HCT116 (cell line): ENCODE results near the gene LHX4. TPM values are rescaled to one million over a fixed set of nuclear protein-coding genes. Genes with fewer than 3 reads are reported as not detected.

Experiments used
- ATAC-seq: fragments of 200-7000 bp; cut with Tn5 transposase; 2 replicates; pipeline ENCODE4 v1.9.1; 2020; ENCODE audit warnings: mild to moderate bottlenecking, moderate library complexity
- Bru-seq: library from RNA; stranded (reverse); fragments of 400-500 nt; gene quantifications from one replicate; lab custom pipeline; 2021; lab: Mats Ljungman, UMichigan
- BruChase-seq, 2 experiments: library from RNA; stranded (reverse); fragments of 400-500 nt; gene quantifications; one replicate each; lab custom pipeline; 2021; lab: Mats Ljungman, UMichigan
- BruUV-seq: library from RNA; stranded (reverse); fragments of 400-500 nt; replicated peaks from 2 replicates; lab custom pipeline; 2021; lab: Mats Ljungman, UMichigan
- CTCF ChIA-PET: fragments of 300-600 bp; sonication (Branson Sonifier 250); formaldehyde crosslinking; loops from one replicate; lab custom pipeline; 2021; ENCODE audit warnings: antibody characterized with exemption; lab: Charles Lee
- POLR2A ChIA-PET: fragments of 300-600, 350-600 bp; sonication (Branson Sonifier 250); formaldehyde crosslinking; loops from one replicate; lab custom pipeline; 2021; ENCODE audit warnings: antibody characterized with exemption; lab: Charles Lee
- RAD21 ChIA-PET, 2 experiments: fragments of 300-600 bp; sonication (Branson Sonifier 250); formaldehyde crosslinking; loops; one replicate each; lab custom pipeline; 2023; ENCODE audit warnings: low total read pairs in 2 of 2; ENCODE audit not compliant: uncharacterized antibody in 2 of 2, unreplicated experiment in 2 of 2, low non-redundant PET in 1 of 2; lab: Charles Lee
- DNase-seq: peaks from one replicate; pipeline ENCODE4 v3.0.0-alpha.2; 2010; ENCODE audit warnings: low read depth, low spot score
- H2AFZ ChIP-seq: fragments of 200-600 bp; shearing (Covaris generic), sonication (generic); 2 replicates; pipeline ENCODE4 v1.6.1; 2017; ENCODE audit warnings: low read depth, mixed run types, mixed read lengths, antibody characterized with exemption, low read length; ENCODE audit not compliant: poor library complexity, severe bottlenecking
- H3K27ac ChIP-seq: 2 replicates; pipeline ENCODE4 v1.5.1; 2012; ENCODE audit warnings: low read depth, low read length
- H3K27me3 ChIP-seq: fragments of 200-600 bp; sonication (generic); 2 replicates; pipeline ENCODE4 v1.6.1; 2016; ENCODE audit warnings: mixed run types, low read length, mixed read lengths; ENCODE audit not compliant: insufficient read depth
- H3K36me3 ChIP-seq, 2 experiments: fragments of 200-500 bp in 1 of 2; fragments of 200-600 bp in 1 of 2; sonication (Bioruptor generic) in 1 of 2; sonication (generic) in 1 of 2; 2 replicates each; pipeline versions ENCODE4 v1.5.1 to v1.6.1; 2014 to 2016; ENCODE audit warnings: low read length in 2 of 2, inconsistent platforms in 1 of 2, mixed read lengths in 1 of 2, mixed run types in 1 of 2; ENCODE audit not compliant: insufficient read depth in 2 of 2, control insufficient read depth in 1 of 2
- H3K4me1 ChIP-seq, 2 experiments: fragments of 200-600 bp in 1 of 2; sonication (generic) in 1 of 2; 2 replicates each; pipeline versions ENCODE4 v1.5.1 to v1.6.1; 2012 to 2017; ENCODE audit warnings: low read length in 2 of 2, inconsistent platforms in 1 of 2, mild to moderate bottlenecking in 1 of 2, mixed read lengths in 1 of 2, mixed run types in 1 of 2, moderate library complexity in 1 of 2; ENCODE audit not compliant: insufficient read depth in 2 of 2, control insufficient read depth in 1 of 2
- H3K4me2 ChIP-seq: fragments of 200-600 bp; sonication (generic); 2 replicates; pipeline ENCODE4 v1.6.1; 2017; ENCODE audit warnings: mixed run types, low read length, mixed read lengths
- H3K4me3 ChIP-seq, 2 experiments: fragments of 200-600 bp in 1 of 2; sonication (generic) in 1 of 2; replicated peaks in 1 of 2; 2 replicates each; pipeline ENCODE4 v1.5.1; 2011 to 2016; ENCODE audit warnings: low read length in 2 of 2, control low read depth in 1 of 2, low read depth in 1 of 2, mild to moderate bottlenecking in 1 of 2, mixed read lengths in 1 of 2, mixed run types in 1 of 2
- H3K79me2 ChIP-seq: fragments of 200-600 bp; sonication (generic); 2 replicates; pipeline ENCODE4 v1.6.1; 2017; ENCODE audit warnings: mild to moderate bottlenecking, mixed run types, low read length, moderate library complexity, mixed read lengths; ENCODE audit not compliant: insufficient read depth
- H3K9ac ChIP-seq: fragments of 200-600 bp; sonication (generic); 2 replicates; pipeline ENCODE4 v1.6.1; 2016; ENCODE audit warnings: low read length, mixed read lengths
- H3K9me2 ChIP-seq: fragments of 200-600 bp; sonication (generic), shearing (Covaris generic); 2 replicates; pipeline ENCODE4 v1.6.1; 2017; ENCODE audit warnings: mixed run types, mild to moderate bottlenecking, moderate library complexity; ENCODE audit not compliant: insufficient read depth
- H3K9me3 ChIP-seq, 2 experiments: fragments of 200-500 bp in 1 of 2; fragments of 200-600 bp in 1 of 2; sonication (Bioruptor generic) in 1 of 2; sonication (generic) in 1 of 2; 2 replicates each; pipeline ENCODE4 v1.6.1; 2014 to 2017; ENCODE audit warnings: low read length in 2 of 2, mixed read lengths in 2 of 2, inconsistent platforms in 1 of 2, low read depth in 1 of 2, mild to moderate bottlenecking in 1 of 2, mixed run types in 1 of 2, moderate library complexity in 1 of 2; ENCODE audit not compliant: control insufficient read depth in 1 of 2, insufficient read depth in 1 of 2
- H4K20me1 ChIP-seq: fragments of 200-600 bp; sonication (generic), shearing (Covaris generic); 2 replicates; pipeline ENCODE4 v1.6.1; 2017; ENCODE audit warnings: mixed run types, mild to moderate bottlenecking, moderate library complexity; ENCODE audit not compliant: insufficient read depth
- EGR1 ChIP-seq: IDR thresholded peaks from 2 replicates; pipeline ENCODE4 v1.6.1; 2012; ENCODE audit warnings: low read depth
- EZH2 ChIP-seq: fragments of 200-600 bp; sonication (generic); IDR thresholded peaks from 2 replicates; pipeline ENCODE4 v1.6.1; 2017; ENCODE audit warnings: antibody characterized with exemption, mixed run types
- EZH2phosphoT487 ChIP-seq: fragments of 200-600 bp; IDR thresholded peaks from 2 replicates; pipeline ENCODE4 v1.6.1; 2018; ENCODE audit warnings: antibody characterized with exemption, borderline replicate concordance
- FOSL1 ChIP-seq: IDR thresholded peaks from 2 replicates; pipeline ENCODE4 v1.6.1; 2012; ENCODE audit warnings: low read depth
- JUND ChIP-seq: IDR thresholded peaks from 2 replicates; pipeline ENCODE4 v1.6.1; 2012
- MAX ChIP-seq: IDR thresholded peaks from 2 replicates; pipeline ENCODE4 v1.6.1; 2012
- POLR2A ChIP-seq: IDR thresholded peaks from 2 replicates; pipeline ENCODE4 v1.7.0; 2011; ENCODE audit warnings: borderline replicate concordance; ENCODE audit not compliant: insufficient read depth, insufficient read length; ENCODE audit errors: extremely low read depth
- RAD21 ChIP-seq: IDR thresholded peaks from 2 replicates; pipeline ENCODE4 v1.6.1; 2012; ENCODE audit warnings: low read depth, mild to moderate bottlenecking
- SRF ChIP-seq: IDR thresholded peaks from 2 replicates; pipeline ENCODE4 v1.6.1; 2012; ENCODE audit warnings: low read depth
- TCF7L2 ChIP-seq: IDR thresholded peaks from 2 replicates; pipeline ENCODE4 v1.7.0; 2011; ENCODE audit warnings: borderline replicate concordance, inconsistent platforms; ENCODE audit not compliant: insufficient read depth, insufficient read length; ENCODE audit errors: extremely low read depth
- ZFX ChIP-seq: fragments of 450-650 bp; IDR thresholded peaks from 2 replicates; pipeline ENCODE4 v1.6.1; 2017
- ZNF274 ChIP-seq: fragments of 200-500 bp; sonication (Bioruptor generic); IDR thresholded peaks from 2 replicates; pipeline ENCODE4 v1.6.1; 2014; ENCODE audit warnings: mild to moderate bottlenecking, low read depth, low read length, inconsistent platforms
- intact Hi-C: fragments of 100-400 bp; cut with micrococcal nuclease; formaldehyde crosslinking; loops from 2 replicates; pipeline ENCODE4 v1.10.0; 2022
- long read RNA-seq: library from polyadenylated mRNA; unstranded; transcript quantifications from one replicate; pipeline ENCODE4 v2.0.0, GENCODE V29; 2021; ENCODE audit not compliant: unreplicated experiment
- polyA plus RNA-seq: library from polyadenylated mRNA; unstranded; fragments of >200 nt; gene quantifications from 2 replicates; pipeline ENCODE4 v1.2.1, GENCODE V29; 2012; ENCODE audit warnings: missing spikeins
- total RNA-seq: library from RNA; stranded (reverse); gene quantifications from one replicate; pipeline ENCODE4 v1.2.1, GENCODE V29; 2021; ENCODE audit not compliant: unreplicated experiment
- TF ChIP-seq, protein P1 (sequence below), 3 experiments: fragments of 200-600 bp in 1 of 3; sonication (generic) in 1 of 3; IDR thresholded peaks in 2 of 3; conservative IDR thresholded peaks in 1 of 3; 2 replicates each; pipeline ENCODE4 v1.5.1; 2012 to 2017; ENCODE audit warnings: low read depth in 2 of 3, low read length in 2 of 3, antibody characterized with exemption in 1 of 3, borderline replicate concordance in 1 of 3, control low read depth in 1 of 3, mild to moderate bottlenecking in 1 of 3, mixed read lengths in 1 of 3, mixed run types in 1 of 3, moderate library complexity in 1 of 3; ENCODE audit not compliant: insufficient read depth in 1 of 3

The LHX4 gene
- total RNA-seq = 0.44 TPM
- polyA plus RNA-seq = 0.31 TPM in 2 replicates
- Bru-seq, nascent RNA = percentile 12 among the genes with signal in this experiment
- percentile 16 among the genes with signal in this experiment for BruChase-seq, experiment 1, labeled RNA remaining after a 6-hour chase
- BruChase-seq, experiment 2, labeled RNA remaining after a 2-hour chase = percentile 17 among the genes with signal in this experiment
- long read RNA-seq, full-length matches to known transcripts = 1 of 9 reads
- long read RNA-seq, partial matches to known transcripts = 0 of 9 reads
- long read RNA-seq, other reads (novel, unspliced or antisense) = 8 of 9 reads

GRCh38 chr1:180229483-180230415, at the start of gene LHX4:
LHX4 (plus strand) TSS chr1:180230264; CDS start chr1:180230530, 266 bp downstream.
- intact Hi-C loops = no loop called here
- no peaks in the 10 kb centered on the region for H4K20me1 ChIP-seq
- no peaks in the 10 kb centered on the region for H3K79me2 ChIP-seq
- ATAC-seq (peak; percentile 52), DNase-seq (no peak)
- no peaks in the 10 kb centered on the region for H3K9me2 ChIP-seq
- TF ChIP-seq TCF7L2 (peak; percentile 87), JUND (no peak), EGR1 (peak; percentile 43; the same call in 1 of the 2 replicates)
- RAD21 ChIA-PET = no interaction called here
- no peak within 1 kb of the TSS for H3K27ac ChIP-seq
- peak within 1 kb of the TSS; percentile 97 for H2AFZ ChIP-seq
- H3K4me1 ChIP-seq = peaks cover 10 to 28% of the 10 kb centered on the region in 2 experiments
- no peaks in the 10 kb centered on the region for H3K36me3 ChIP-seq
- CTCF ChIA-PET = interaction anchor here (1.2 to 1.3 kb wide), 2 partner anchors 14 to 415 kb away, joined by 3 to 4 read pairs; no protein-coding TSS in a partner anchor
- H3K9me3 ChIP-seq = no peaks in the 10 kb centered on the region
- no TSS peak for BruUV-seq
- POLR2A ChIA-PET = no interaction called here
- H3K27me3 ChIP-seq = 0 out of 2 replicates have a peak, but pooled peaks cover 3% of the 10 kb centered on the region
- peak within 1 kb of the TSS; percentile 100 for H3K4me2 ChIP-seq
- H3K4me3 ChIP-seq = peak within 1 kb of the TSS; percentile 45 to 71
- H3K9ac ChIP-seq = peak within 1 kb of the TSS; percentile 46

DNA sequence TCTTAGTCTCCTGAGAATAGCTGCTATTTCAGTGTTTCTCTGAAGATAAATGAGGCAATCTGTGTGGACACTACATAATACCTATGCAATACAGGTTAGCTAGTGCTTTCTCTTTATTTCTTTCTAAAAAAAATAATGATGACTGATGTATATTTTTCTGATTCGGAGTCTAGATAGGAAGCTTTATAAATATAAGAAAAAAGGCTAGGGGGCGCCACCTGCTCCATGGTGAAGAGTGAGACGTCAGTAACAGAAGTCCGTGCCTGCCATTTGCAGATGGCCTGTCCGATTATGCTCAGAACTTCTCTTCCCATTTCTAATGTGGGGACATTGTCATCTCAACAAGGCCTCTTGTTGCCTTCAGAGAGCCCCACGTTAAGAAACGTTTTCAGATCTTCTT, 49.0 kb upstream of the LHX4 start:
- Histone ChIP-seq H3K9ac (no peak overlapping the region), H4K20me1 (no peaks in the 10 kb centered on the region), H3K27me3 (no peaks in the 10 kb centered on the region), H3K36me3 (peaks cover 0 to 2% of the 10 kb centered on the region in 2 experiments; a peak in 2 of 4 replicates), H3K79me2 (no peaks in the 10 kb centered on the region), H3K4me2 (no peak overlapping the region), H3K9me2 (no peaks in the 10 kb centered on the region), H3K27ac (no peak overlapping the region), H3K9me3 (no peaks in the 10 kb centered on the region), H3K4me3 (no peak overlapping the region), H3K4me1 (no peaks in the 10 kb centered on the region), H2AFZ (no peak overlapping the region)
- intact Hi-C loops = no loop called here
- ChIA-PET RAD21 (interaction anchor here in 1 of 2 experiments (0.6 kb wide), 1 partner anchor 264 kb away, joined by 3 read pairs; no protein-coding TSS in a partner anchor), CTCF (interaction anchor here (0.6 to 5.0 kb wide), 7 partner anchors 12 to 475 kb away, joined by 3 to 41 read pairs (median 6); no protein-coding TSS in a partner anchor), POLR2A (no interaction called here)
- ATAC-seq = peak; percentile 50
- no TSS peak for BruUV-seq
- no peak for DNase-seq
- 0 out of 2 replicates have a peak, but pooled peaks have one; percentile 19 for TF ChIP-seq RAD21
- no peak for TF ChIP-seq SRF
- no peak for TF ChIP-seq FOSL1
- TF ChIP-seq EZH2phosphoT487 = no peak
- no peak for TF ChIP-seq POLR2A
- no peak for TF ChIP-seq EZH2
- TF ChIP-seq MAX = no peak
- TF ChIP-seq ZFX = no peak
- no peak for TF ChIP-seq ZNF274
- no peak for TF ChIP-seq JUND
- no peak for TF ChIP-seq EGR1
- TF ChIP-seq, protein P1, sequence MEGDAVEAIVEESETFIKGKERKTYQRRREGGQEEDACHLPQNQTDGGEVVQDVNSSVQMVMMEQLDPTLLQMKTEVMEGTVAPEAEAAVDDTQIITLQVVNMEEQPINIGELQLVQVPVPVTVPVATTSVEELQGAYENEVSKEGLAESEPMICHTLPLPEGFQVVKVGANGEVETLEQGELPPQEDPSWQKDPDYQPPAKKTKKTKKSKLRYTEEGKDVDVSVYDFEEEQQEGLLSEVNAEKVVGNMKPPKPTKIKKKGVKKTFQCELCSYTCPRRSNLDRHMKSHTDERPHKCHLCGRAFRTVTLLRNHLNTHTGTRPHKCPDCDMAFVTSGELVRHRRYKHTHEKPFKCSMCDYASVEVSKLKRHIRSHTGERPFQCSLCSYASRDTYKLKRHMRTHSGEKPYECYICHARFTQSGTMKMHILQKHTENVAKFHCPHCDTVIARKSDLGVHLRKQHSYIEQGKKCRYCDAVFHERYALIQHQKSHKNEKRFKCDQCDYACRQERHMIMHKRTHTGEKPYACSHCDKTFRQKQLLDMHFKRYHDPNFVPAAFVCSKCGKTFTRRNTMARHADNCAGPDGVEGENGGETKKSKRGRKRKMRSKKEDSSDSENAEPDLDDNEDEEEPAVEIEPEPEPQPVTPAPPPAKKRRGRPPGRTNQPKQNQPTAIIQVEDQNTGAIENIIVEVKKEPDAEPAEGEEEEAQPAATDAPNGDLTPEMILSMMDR (IDR thresholded peaks at IDR 0.05 in 2 of 3, conservative IDR thresholded peaks at IDR 0.05 in 1 of 3; ENCODE audit: borderline replicate concordance in 1 of 3, insufficient read depth in 1 of 3, low read depth in 2 of 3, low read length in 2 of 3) = peak; percentile 25 to 61 (median 52); a peak in 4 of 6 replicates
